CD4-positive, alpha-beta T cell treated with Interleukin-17A for 4 hours (primary cell): ENCODE data around the gene EYA2.

Experiments used
- DNase-seq: peaks from one replicate; pipeline ENCODE4 v3.0.0-alpha.2; 2020; ENCODE audit warnings: mixed read lengths

Gene EYA2

DNA sequence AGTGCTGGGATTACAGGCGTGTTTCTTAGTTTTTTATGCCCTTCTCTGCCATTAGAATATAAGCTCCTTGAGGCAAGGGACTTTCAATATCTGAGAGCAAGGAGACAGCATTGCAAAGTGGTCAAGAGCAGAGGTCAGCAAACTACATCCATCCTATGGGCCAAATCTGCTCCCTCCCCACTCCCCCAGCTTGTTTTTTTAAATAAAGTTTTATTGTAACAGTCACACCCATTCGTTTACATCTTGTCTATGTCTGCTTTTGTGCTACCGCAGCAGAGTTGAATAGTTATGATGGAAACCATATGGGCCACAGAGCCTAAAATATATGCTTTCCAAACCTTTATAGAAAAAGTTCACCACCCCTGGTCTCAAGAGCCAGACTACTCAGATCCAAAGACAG is 227.9 kb downstream of the EYA2 start:
- DNase-seq = no peak

DNA sequence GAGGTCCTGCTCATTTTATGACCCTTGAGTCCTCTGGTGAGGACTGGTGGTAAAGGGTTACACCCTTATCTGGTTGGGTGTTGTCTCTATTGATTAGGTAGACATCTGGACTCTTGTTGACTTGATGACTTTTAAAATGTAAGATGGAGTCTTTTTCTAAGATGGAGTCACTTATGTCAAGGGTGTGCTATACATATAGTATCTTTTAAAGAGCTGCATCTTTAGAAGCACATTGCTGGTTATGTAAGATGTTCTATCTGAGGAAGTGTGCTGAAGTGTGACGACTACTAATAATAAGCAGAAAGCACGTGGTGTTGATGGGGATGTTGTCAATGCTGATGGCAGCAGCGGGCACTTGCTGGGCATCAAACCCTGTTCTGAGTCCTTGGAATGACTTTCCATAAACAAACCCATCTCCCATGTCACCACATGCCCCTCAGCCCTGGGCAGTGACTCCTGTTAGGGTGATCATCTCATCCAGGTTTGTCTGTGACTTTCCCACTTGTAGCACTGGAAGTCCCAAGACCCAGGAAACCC is 229.6 kb downstream of the EYA2 start:
- DNase-seq = no peak

DNA sequence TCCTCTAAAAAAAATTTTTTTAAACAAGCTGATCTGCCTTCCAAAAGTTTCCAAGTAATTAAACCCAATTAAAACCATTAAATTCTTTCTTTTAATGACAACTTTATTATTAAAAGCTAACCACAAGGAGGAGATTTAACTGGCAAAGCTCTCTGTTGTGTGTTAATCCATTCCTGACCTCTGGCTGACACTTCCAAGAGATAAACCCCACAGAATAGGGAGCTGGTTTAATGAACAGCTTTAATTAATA is 230.8 kb downstream of the EYA2 start:
- no peak for DNase-seq

DNA sequence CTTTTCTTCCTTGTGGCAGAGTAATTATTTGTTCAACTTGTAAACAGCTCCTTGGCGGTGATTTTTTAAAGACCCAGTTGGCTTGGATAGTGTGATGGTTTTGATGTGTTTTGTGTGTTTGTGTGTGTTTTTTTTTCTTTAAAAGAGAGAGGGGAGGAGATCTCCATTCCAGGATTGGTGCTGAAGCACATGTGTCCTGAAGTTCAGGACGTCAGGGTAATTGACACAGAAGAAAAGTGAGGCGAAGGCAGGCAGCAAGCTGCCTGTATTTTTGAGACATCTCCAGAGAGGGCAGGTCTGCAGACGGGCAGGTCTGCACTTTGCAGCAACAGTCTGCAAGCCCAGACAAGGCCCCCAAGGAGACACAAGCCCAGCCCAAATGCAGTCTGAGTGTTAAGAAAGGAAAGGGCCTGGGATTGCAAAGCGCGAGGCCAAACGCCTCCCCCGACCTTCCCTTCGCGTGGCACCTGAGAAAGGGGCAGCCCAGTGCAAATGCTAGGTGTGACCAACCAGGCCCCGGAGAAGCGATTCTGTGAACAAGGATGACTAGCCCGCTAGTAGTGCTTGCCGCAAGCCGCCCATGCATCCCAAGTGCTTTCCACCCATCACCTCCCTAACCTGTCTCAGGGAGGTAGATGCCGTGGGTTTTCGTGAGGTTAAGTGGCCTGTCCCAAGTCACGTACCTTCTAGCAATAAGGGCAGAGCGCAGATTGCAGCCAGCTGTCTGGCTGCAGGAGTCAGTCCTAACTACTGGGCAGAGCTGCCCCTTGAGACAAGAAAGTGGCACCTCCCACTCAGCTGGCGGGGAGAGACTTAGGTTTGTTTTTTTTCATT is 231.3 kb downstream of the EYA2 start:
- DNase-seq = no peak

DNA sequence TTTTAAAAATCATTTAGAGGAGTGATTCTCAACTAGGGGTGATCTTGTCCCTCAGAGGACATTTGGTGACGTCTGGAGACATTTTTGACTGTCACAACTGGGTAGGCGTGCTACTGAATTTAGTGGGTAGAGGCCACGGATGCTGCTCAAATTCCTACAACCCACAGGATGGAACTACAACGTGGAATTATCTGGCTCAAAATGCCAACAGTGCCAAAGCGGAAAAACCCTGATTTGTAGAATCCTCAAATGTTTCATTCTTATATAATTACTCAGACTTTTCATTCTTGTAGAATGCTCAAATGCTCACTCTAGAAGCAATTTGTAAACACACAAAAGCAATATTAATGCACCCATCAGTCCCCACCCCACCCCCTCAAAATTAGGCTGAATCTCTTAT is 232.1 kb downstream of the EYA2 start:
- DNase-seq = no peak

DNA sequence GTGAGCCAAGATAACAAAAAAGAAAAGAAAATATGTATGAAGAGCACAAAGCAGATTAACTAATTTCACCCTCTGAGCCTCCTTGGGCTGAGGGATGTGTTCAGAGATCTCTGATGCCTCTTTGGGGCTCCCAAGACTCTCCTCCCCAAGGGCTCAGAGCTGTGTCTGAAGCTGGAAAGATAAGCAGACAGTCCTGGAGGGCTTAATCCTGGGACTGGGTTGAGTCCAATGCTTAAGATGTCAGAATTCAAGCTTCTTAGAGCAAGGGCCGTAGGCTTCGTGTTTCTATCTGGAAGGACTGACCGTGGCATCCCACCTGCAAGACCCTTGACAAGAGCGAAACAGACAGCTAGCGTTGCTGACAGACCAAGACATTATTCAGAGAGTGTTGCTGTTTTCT is 232.9 kb downstream of the EYA2 start:
- no peak for DNase-seq

DNA sequence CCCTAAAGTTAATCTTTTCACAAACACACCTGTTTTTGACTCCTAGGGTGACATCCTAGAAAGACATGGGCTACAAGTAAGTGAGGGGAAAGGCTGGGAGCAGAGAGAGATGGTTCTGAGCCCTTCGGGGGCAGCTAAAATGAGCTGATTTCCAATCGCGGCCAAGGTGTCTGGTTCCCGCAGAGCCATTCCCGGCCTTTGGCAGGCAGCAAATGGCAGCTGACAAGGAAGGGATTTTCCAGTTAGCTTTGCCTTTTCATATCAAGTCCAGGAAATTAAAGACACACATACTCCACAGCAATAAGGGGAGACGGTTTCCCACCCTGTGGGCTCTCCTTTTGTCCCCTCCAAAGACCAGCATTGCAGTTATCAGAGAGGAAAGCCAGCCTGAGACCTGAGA is 233.4 kb downstream of the EYA2 start:
- no peak for DNase-seq

DNA sequence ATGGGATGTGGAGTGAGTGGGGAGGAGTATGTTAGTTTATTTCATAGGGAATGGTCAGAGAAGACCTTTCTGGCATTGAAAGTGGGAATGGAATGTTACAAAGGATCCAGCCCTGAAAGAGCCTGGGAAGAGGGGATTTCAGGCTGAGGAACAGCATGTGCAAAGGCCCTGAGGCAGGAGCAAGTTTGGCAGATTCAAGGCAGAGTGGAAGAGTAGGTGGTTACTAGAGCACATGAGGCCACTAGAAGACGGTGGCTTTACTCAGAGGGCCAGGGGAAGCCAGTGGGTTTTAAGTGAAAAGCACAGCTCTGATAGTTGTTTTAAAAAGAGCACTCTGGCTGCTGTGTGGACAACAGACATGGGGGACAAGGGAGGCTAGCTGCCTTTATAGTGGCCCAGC is 234.7 kb downstream of the EYA2 start:
- DNase-seq = no peak

DNA sequence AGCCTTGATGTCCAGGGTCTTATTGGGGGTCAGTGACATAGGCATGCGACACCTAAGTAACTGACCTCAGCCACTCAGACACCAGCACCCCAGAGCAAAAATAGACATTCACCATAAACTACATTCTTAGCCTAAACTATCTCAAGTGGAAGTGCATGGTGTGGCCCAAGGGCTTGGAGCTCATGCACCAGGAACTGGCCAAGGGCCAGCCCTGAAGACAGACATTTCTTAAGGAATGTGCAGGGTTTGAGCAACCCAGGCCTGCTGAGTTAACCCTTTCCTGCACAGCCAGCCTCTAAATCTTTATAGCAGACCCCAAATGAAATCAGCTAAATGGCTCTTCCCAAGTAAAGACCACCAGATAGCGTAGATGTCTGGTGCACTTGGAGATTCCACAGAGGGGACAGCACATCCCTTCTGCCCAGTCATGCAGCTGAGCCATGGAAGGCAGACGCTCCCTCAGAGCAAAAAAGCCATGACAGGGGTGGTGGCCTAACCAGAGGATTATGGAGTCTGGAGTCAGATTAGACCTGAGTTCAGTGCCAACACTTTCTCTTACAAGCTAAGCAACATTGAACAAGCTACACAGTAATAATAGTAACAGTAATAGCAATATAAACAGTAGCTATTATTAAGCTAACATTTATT is 239.3 kb downstream of the EYA2 start:
- DNase-seq = no peak

DNA sequence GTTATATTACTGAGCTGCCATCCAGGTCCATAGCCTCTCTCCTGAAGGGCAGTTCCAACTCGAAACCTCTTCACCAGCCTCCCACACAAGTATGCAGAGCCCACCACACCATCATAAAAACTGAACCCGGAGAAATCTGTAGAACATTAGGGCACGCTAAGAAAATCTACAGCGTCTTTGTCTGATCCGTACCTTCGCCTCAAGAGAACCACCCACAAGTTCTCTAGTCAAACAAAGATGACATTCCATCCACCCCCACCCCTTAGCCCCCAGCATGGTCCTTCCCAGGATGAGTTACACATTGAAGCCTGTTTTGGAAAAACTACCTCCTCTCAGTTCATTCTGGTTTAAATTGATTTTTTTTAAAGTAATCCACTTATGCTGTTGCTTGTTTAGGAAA is 242.1 kb downstream of the EYA2 start:
- no peak for DNase-seq

DNA sequence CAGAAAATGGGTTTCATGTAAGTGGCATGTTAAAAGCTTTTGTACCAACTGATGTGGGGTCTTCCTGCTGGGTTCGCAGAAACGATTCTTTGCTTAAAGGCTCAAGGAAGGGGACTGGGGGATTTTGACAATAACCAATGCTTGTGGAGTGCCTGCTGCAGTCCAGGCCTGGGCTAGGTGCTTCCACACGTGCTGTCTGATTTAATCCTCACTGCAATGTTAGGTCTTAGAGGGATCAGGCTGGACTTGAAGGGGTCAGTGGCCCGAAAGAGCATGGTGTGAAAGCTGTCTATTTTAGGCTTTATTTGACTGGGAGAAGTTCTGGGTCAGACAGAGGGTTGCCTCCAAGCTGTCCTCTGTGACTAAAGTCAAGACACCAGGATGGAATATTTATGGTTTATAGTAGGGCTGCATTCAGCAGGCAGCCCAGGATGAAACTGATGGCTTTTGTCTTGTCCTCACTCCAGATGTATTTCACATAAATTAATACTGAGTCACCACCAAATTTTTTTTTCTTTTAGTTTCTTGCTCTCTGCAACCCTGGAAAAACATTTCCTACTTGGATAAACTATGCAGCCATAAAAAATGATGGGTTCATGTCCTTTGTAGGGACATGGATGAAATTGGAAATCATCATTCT is 242.7 kb downstream of the EYA2 start:
- no peak for DNase-seq

DNA sequence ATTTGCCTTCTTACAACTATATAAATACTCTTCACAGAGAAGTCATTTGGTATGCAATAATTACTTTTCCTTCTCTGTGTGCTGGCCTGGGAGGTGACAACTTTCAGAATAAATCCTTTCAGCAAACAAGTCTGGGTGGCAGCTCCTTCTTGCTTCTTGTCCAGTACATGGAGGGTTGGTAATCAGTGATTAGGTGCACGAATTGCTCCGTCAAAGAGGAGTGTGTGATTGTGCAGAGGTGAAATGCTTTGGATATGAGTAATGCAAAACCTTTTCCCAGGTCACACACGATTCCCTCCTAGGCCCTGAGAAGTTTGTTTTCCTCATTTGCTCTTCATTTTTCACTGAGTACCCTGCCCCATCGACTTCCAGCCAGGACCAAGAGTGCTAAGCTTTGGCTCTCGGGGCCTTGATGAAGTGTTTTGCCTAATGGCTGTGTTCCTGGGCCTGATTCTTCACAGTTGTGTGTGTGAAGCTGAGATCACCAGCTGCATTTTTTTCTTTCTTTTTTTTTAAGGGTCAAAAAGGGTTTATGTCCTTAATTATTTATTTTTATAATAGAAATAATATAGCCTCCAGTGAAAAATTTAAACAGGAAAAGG is 245.4 kb downstream of the EYA2 start:
- DNase-seq = no peak

DNA sequence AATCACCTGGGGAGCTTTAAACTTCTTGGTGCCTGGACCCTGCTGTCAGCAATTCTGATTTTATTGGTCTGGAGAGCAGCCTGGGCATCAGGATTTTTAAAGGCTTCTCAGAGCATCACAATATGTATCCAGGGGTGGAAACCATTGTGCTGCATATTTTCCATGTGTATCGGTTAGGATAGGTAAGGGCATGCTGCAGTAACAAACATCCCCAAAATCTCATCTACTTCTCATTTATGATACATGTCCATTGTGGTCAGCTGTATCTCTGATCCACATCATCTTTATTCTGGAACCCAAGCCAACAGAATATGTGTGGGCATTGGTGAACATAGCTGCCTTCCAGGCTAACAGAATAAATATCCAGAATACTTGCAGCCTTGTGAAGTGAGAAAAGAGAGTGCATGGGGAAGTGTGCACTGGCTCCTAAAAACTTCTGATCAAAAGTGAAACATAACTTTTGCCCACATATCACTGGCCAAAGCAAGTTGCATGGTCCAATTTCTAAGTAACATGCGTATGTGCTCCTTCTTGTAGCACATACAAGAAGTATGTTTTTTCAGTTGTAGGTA is 246.8 kb downstream of the EYA2 start:
- DNase-seq = no peak

DNA sequence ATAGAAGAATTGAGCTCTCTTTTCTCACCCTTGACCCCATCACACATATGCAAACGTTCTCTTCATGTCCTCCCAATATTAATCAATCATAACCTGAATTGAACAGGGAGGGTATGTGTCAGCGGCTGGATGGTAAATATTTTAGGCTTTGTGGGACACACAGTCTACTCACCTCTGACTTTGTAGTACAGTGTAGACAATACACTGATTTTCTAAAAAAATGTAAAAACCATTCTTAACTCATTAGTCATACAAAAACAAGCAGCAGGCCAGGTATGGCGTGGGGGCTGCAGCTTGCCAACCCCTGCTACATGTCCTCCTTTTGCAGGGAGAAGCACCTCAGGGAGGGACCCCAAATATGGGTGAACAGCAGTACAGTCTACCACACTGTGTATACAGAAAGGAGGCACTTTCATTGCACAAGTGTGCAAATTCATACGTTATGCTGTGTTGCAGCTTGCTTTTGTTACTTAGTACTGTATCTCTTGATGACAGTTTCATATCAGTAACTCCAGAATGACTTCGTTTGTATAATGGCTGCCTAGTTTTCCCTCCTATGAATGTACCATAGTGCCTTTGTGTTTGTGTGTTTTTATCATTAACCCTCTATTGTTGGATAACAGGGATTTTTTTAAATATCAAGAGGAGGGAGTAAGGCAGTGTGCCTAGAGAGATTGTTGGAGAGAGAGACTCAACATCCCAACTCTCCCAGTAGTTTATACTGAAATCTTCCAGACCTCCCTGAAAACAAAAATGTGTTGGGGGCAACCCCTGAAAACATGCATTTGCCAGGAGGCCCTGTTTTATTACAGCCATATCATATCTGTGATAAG is 247.5 kb downstream of the EYA2 start:
- DNase-seq = no peak

DNA sequence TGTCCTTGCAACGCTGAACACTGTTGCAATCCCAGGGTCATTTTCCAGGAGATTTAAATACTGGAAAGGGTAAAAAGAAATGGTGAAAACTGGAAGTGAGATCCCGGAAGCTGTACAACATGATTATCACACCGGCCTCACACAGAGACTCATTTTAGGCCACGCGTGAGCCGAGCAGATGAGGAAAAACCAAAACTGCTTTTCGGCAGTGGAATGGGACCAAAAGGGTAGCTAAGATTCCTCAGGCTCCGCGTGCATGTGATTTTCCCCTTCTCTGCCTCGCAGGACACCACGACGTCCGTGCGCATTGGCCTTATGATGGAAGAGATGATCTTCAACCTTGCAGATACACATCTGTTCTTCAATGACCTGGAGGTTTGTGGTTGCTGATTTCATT is 248.1 kb downstream of the EYA2 start:
- no peak for DNase-seq

DNA sequence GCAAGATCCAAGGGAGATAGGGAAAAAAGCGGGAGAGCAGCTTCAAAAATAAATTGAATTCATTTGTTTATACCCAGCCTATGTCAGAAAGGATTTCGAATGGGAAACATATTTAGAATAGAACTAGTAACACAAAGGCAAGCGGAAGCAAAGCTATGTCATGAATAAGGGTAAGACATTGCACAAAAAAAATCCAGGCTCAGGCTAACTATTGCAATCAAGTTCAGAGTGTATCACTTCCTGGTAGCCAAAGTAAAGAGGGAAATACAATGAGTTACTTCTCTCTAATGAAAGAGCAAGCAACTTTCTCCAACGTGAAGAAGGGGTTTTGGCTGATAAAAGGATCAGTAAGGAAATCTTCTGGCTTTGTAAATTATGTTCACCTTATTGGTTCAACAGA is 249.0 kb downstream of the EYA2 start:
- no peak for DNase-seq

DNA sequence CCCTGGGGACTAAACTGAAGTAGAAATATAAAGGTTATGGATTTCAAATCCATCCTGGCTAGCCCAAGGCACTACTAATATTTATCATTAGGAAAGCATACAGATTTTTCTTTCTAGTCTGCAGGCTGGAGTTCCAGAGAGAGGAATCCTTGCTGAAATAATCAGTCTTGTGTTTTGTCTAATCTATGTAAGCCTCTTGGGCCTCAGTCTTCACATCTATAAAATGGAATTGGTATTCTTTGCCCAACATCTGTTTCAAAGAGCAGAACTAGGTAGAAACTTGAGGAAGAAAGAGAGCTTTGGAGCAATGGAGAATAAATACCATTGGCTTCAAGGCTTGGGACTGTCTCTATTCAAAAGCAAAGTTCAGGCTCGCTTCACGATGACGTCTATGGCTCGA is 249.8 kb downstream of the EYA2 start:
- no peak for DNase-seq

DNA sequence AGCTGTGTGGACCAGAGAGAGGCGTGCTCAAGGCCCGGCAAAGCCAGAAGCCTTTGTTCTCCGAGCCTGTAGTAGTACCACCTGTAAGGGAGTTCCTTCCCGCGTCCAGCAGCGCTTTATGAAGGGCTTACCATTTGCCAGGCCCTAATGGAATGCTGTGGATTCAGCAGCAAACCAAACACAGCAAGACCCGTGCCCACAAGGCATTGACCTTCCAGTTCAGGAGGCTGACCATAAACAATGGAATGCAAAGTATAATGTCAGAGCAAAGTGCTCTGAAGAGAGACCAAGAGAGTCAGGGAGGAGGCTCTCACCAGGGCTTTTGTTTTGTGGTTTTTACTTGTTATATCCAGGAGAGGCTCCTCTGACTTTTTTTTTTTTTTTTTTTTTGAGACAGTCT is 252.0 kb downstream of the EYA2 start:
- no peak for DNase-seq

DNA sequence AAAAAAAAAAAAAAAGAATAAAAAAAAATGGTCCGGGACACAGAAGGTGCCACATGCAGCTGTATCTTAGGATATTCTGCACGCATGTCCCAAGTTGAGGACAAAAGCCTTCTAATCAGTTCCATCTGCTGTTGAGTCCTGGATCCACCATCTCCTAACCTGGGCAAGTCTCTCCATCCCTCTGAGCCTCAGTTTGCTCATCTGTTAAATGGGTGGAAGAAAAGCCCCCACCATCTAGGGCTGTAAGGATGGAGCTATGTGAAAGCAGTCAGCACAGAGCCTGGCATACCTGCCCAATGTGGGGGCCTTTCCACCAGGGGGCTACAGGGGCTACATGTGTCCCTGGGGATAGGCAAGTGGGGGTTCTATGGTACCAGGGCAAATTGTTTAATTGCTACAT is 253.4 kb downstream of the EYA2 start:
- no peak for DNase-seq

DNA sequence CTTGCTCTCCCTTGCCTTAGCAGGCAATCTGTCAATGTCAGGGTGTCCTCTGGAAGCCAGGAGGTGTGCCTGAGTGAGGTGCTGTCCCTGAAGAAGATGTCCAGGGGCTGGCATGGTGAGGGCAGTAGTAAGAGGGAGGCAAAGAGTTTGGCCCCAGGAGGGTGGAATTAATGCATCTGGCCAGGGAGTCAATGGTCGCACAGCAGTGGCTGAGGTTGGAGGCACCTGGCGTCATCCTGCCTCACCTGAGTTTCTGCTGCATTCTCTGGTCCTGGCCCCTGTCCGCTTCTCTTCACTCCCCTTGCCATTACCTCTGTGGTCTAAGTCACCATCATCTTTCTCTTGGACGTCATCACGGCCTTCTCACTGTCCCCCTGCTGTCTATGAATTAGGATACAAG is 255.3 kb downstream of the EYA2 start:
- DNase-seq = no peak

DNA sequence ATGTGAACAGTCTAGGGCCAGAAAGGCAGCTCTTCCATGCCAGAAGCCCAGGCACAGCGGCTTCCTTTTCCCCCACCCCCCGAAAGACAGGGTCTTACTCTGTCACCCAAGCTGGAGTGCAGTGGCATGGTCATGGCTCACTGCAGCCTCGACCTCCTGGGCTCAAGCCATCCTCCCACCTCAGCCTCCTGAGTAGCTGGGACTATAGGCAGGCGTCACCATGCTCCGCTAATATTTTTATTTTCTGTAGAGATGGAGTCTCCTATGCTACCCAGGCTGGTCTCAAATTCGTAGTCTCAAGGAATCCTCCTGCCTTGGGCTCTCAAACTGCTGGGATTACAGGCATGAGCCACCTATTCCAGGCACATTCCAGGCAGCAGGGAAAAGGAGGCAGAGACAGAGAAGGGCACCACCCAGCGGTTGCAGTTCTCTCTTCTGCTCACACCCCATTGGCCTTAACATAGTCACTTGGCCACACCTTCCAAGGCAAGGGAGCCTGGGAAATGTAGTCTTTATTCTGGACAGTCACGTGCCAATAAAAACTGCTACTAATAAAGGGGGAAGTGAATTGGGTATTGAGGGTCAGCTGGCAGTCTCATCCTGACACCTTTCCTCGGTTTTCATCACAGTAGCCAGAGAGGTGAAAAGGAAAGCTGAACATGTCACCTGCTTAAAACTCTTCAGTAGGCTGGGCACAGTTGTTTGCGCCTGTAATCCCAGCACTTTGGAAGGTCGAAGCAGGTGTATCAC is 255.9 kb downstream of the EYA2 start:
- DNase-seq = no peak

DNA sequence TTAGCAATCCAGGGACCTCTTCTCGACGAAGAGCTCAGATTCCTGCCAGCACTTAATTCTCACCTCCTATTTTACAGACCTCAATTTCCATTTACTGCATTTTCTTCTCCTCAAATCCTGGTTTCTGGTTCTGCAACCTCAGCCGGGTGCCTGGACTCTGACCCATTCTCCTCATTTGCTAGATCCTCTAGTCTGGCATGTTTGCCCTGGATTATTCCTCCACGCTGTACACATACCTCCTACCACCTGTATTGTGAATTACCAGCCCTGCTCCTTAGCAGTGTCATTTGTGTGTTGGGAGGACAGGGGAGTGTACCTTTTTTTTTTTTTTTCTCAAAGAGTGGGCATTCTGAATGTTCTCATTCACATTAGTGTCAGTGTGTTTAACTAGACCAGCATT is 257.4 kb downstream of the EYA2 start:
- no peak for DNase-seq
